BJ (cell line): ENCODE results near the gene CEP41. TPM values are rescaled to one million over a fixed set of nuclear protein-coding genes. Genes with fewer than 3 reads are reported as not detected.

Source experiments
- CTCF ChIA-PET: fragments of 350-600 bp; formaldehyde crosslinking; extraction: SDS; loops from one replicate; lab custom pipeline; 2021; ENCODE audit warnings: antibody characterized with exemption, inconsistent platforms; lab: Yijun Ruan, JAX
- POLR2A ChIA-PET: fragments of 300-600 bp; sonication (Branson Sonifier 250); formaldehyde crosslinking; extraction: SDS; loops from one replicate; lab custom pipeline; 2021; ENCODE audit warnings: antibody characterized with exemption; lab: Charles Lee
- DNase-seq: peaks from one replicate; pipeline ENCODE4 v3.0.0-alpha.2; 2011; ENCODE audit warnings: low read depth
- H3K27me3 ChIP-seq: 2 replicates; pipeline ENCODE4 v1.6.0; 2011; ENCODE audit warnings: low read length; ENCODE audit not compliant: control insufficient read depth, insufficient read depth
- H3K36me3 ChIP-seq: 2 replicates; pipeline ENCODE4 v1.5.1; 2011; ENCODE audit warnings: low read length; ENCODE audit not compliant: control insufficient read depth, insufficient read depth
- H3K4me3 ChIP-seq: 2 replicates; pipeline ENCODE4 v1.5.1; 2011; ENCODE audit warnings: low read depth, mild to moderate bottlenecking, control low read depth, low read length
- CTCF ChIP-seq: IDR thresholded peaks from 2 replicates; pipeline ENCODE4 v1.5.1; 2011; ENCODE audit warnings: low read depth, mild to moderate bottlenecking, control low read depth, inconsistent platforms, low read length, moderate library complexity; ENCODE audit not compliant: insufficient read depth
- polyA plus RNA-seq: library from polyadenylated mRNA; depleted of rRNA; stranded (reverse); fragments of >200 nt; gene quantifications from 2 replicates; pipeline ENCODE4 v1.2.3, GENCODE V29; 2011

CEP41 gene
- polyA plus RNA-seq, 1 experiment: 24.5 TPM

- CTCF ChIA-PET: interaction anchor here (0.9 kb wide), 2 partner anchors 14 to 47 kb away, joined by 3 read pairs; no protein-coding TSS in a partner anchor
Observed at GRCh38 chr7:130367088-130367755, 73.6 kb downstream of the CEP41 start.

DNA sequence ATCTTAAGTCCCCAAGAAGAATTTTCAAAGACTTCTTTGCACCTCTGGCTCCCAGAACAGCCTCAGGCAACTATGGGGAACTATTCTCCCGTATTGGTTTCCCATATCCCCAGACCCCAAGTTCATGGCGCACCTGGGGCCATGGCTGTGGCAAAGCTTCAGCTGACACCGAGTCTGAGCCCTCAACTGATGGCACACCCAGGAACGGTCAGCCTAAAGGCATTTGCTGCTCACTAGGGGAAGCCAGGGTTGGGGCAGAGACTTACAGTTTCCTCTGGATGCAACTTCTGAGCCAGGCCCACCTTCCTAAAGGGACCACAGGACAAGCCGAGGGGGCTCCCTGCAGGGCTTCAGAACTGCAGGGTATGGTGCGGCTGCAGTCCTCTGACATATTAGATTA, 74.3 kb downstream of the CEP41 start:
- no peak overlapping the region for H3K4me3 ChIP-seq
- H3K36me3 ChIP-seq: no peaks in the 10 kb centered on the region
- H3K27me3 ChIP-seq: no peaks in the 10 kb centered on the region
- ChIA-PET POLR2A (no interaction called here), CTCF (interaction anchor here (0.9 to 1.7 kb wide), 2 partner anchors 30 to 46 kb away, joined by 3 to 4 read pairs; no protein-coding TSS in a partner anchor)
- no peak for DNase-seq
- TF ChIP-seq CTCF: no peak

More at GRCh38 chr7:130367088-130367755, 73.6 kb downstream of the CEP41 start:
- TF ChIP-seq CTCF: no peak
- no peaks in the 10 kb centered on the region for H3K36me3 ChIP-seq
- POLR2A ChIA-PET: no interaction called here
- no peak overlapping the region for H3K4me3 ChIP-seq
- H3K27me3 ChIP-seq: no peaks in the 10 kb centered on the region
- no peak for DNase-seq

- no peaks in the 10 kb centered on the region for H3K36me3 ChIP-seq
- TF ChIP-seq CTCF: no peak
- POLR2A ChIA-PET: no interaction called here
- no peaks in the 10 kb centered on the region for H3K27me3 ChIP-seq
- CTCF ChIA-PET: interaction anchor here (0.9 to 1.7 kb wide), 5 partner anchors 18 to 137 kb away, joined by 3 to 4 read pairs (median 3); no protein-coding TSS in a partner anchor
- peak; percentile 78 for DNase-seq
- no peak overlapping the region for H3K4me3 ChIP-seq
Observed at GRCh38 chr7:130365511-130366441, 75.0 kb downstream of the CEP41 start.

GRCh38 chr7:130365088-130365487, 75.7 kb downstream of the CEP41 start:
- Histone ChIP-seq H3K4me3 (no peak overlapping the region), H3K36me3 (no peaks in the 10 kb centered on the region), H3K27me3 (no peaks in the 10 kb centered on the region)
- ChIA-PET CTCF (interaction anchor here (1.0 to 1.7 kb wide), 4 partner anchors 19 to 137 kb away, joined by 3 to 4 read pairs (median 3); no protein-coding TSS in a partner anchor), POLR2A (no interaction called here)
- no peak for TF ChIP-seq CTCF
- no peak for DNase-seq

- POLR2A ChIA-PET: no interaction called here
Observed at GRCh38 chr7:130364451-130364850, 76.4 kb downstream of the CEP41 start.

More at GRCh38 chr7:130364451-130364850, 76.4 kb downstream of the CEP41 start:
- TF ChIP-seq CTCF: no peak
- Histone ChIP-seq H3K36me3 (no peaks in the 10 kb centered on the region), H3K27me3 (no peaks in the 10 kb centered on the region), H3K4me3 (no peak overlapping the region)
- CTCF ChIA-PET: interaction anchor here (1.0 kb wide), 1 partner anchor 72 kb away, joined by 3 read pairs; the partner anchor contains the start of gene CPA4
- no peak for DNase-seq
